Iris pigment epithelial cell (primary cell): Measurements from ENCODE around the gene SNAP29.
A peak's percentile ranks its signal among the peaks of the same experiment; 100 is the strongest.
"Not testable (repeated sequence)": the region's sequence is repeated elsewhere in the genome, so short reads cannot be mapped to it uniquely, and the experiment has no call there.

Experiments
- DNase-seq: peaks from one replicate; pipeline ENCODE4 v3.0.0-alpha.2; 2011; ENCODE audit warnings: low read depth

Gene SNAP29

GRCh38 chr22:20901093-20902033 lies 42.6 kb downstream of the SNAP29 start:
- not testable (repeated sequence) for DNase-seq

DNA sequence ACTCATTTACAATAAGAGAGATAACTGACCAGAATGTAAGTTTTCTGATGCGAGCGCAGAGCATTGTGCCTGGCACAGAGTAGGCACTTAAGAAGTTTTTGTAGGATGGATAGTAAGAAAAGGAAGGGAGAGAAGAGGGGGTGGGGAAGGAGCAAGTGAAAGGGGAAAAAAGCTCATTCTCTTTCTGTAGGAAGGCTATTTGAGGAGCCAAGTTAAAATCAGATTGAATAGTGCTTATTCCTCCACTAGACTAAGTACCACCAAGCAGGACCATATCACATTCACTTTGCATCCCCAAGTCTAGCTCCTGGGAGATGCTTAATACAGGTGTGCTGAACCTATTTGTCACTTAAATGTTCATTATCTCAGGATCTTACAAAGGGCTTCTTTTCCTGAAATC lies 44.3 kb downstream of the SNAP29 start:
- no peak for DNase-seq

GRCh38 chr22:20904008-20904979 lies 45.5 kb downstream of the SNAP29 start:
- peak; percentile 99 for DNase-seq

- DNase-seq = no peak
Observed at GRCh38 chr22:20904980-20905355, 46.2 kb downstream of the SNAP29 start.

DNA sequence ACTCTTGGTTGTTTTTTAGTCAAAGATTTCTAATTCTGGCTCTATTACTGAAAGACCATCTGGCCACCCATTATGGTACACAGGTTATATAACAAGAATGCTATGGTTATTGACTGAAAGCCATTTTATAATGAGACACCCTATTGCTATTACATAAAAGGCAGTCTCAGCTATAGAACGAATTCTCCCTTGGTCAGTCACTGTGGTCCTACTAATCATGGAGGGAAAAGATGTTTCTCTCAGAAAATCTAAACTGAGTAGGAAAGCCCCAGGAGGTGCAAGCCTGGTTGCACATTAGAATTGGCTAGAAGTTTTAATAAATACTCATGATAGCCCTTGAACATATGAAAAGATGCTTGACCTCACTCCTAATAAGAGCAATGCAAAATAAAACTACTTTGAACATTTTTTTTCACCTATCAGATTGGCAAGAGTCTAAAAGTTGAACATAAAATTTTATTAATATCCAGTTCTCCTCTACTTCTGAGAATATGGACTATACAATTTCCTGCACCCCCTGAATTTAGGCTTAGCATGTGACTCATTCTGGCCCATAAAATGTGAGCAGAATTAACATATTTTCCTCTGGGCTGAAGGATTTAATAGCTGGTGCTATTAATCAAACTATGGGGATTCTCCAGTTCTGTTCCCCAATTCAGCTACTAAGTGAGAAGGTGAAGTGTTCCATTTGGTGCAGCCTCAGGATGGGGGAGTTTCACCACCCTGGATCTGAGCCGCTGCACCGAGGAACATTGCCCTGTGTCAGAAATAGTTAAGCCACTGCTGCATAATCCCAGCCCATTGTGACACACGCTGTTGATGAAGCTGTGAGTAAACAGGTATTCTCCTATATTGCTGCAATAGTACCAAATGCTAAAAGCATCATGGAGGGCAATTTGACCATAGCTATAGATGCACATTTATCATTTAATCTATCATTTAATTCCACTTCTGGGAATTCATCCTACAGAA lies 46.9 kb downstream of the SNAP29 start:
- DNase-seq = peak; percentile 10

DNA sequence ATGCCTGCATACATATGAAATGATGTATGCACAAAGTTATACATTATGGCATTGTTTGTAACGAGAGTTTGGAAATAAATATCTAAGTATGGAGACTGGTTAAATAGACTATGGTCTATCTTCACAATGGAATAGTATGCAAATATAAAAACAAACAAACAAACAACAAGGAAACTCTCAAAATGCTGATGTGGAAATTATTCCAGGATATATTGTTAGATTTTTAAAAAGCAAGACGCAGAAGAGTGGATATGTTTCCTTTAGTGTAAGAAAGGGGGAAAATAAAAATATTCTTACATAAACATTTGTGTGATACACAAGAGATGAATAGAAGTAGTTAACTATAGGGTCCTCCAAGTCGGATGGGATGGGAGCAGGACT lies 47.6 kb downstream of the SNAP29 start:
- no peak for DNase-seq

DNA sequence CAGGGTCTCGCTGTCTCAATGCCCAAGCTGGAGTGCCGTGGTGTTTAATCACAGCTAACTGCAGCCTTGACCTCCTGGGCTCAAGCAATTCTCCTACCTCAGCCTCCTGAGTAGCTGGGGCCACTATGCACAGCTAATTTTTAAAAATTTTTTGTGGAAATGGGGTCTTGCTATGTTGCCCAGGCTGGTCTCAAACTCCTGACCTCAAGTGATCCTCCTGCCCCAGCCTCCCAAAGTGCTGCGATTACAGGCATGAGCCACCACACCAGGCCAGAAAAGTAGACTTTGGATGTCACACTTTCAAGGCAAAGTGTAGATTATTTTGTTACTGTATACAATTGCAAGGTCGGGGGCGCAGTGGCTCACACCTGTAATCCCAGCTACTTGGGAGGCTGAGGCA lies 49.9 kb downstream of the SNAP29 start:
- DNase-seq = not testable (repeated sequence)

DNA sequence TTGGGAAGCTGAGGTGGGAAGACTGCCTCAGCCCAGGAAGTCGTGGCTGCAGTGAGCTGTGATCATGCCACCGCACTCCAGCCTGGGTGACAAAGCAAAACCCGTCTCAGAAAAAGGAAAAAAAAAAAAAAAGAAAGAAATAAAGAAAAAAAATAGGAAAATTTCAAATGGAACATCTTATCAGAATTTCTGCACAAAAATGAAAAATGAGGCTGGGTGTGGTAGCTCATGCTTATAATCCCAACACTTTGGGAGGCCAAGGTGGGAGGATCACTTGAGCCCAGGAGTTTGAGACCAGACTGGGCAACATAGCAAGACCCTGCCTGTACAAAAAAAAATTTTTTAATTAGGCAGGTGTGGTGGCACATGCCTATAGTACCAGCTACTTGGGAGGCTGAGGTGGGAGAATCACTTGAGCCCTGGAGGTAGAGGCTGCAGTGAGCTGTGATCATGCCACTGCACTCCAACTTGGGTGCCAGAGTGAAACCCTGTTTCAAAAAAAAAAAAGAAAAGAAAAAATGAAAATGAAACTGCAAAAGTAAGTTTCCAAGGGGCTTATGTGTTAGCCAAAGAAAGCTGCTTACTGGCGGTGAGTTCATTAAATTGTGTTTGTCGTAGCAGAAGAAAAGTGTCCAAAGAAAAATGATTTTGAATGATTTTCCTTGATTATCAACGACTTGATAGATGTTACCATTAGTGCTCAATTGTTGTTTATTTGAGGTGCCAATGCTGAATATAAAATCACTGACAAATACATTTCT lies 50.9 kb downstream of the SNAP29 start:
- no peak for DNase-seq

- no peak for DNase-seq
Observed at GRCh38 chr22:20912494-20912893, 53.7 kb downstream of the SNAP29 start.

DNA sequence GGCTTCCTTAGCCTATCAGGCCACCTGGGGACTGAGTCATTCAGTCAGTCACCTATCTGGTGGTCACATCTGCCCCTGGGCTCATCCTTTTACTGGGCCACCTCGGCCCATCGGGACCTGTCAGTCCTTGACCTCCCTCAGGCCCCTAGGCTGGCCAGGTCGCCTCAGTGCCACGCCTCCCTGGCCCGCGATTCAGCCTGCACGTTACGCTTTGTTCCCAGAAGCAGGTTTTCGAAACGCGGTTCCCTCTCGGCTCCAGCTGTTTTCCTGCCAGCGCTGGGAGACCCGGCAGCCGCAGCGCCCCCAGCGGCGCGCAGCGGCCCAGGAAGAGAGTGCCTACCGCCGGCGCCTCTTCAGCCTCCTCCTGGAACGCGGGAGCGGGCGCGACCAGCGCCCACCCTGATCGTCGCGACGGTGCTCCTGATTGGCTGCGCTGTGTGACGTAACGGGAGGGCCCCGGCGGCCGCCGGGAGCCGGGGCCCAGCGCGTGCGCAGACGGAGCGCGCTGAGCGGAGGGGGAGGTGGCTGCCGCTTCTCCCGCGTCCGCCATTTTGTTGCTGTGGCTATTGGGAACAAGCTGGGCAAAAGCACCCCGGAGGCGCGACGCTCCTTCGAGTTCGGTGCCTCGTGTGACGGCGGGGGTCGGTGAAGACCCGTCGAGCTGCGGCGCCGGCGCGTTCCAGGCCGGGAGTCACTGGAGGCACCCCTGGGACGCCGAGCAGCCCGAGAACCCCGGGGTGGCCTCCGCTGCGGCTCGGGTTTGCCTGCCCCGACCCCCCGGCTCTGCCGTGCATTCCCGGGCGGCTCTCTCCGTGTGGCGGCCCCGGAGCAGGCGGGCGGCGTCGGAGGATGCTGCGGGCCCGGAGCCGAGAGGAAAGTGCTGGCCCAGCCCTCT lies 58.4 kb downstream of the SNAP29 start, which contains the start of gene CRKL:
TSS of gene CRKL (plus strand) at position 492 of the 895 bp plus-strand sequence. CDS start 528 bp downstream, outside the sequence.
- peak; percentile 96 for DNase-seq

DNA sequence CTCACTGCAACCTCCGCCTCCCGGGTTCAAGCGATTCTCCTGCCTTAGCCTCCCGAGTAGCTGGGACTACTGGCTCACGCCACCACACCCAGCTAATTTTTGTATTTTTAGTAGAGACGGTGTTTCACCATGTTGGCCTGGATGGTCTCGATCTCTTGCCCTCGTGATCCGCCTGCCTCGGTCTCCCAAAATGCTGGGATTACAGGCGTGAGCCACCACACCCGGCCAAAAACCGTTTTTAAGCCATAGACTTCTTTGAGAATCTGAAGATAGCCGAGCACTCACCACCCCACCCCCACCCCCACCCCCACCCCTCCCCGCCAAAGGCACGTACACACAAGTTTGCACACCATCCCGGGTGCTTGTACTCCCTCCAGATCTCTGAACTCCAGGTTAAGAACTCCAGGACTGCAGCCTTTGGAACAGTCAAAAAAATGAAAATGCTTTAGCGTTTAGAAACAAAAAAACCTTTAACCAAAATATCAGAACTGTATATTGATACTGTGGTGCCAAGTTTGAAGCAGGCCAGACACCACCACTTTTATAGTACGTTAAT lies 59.9 kb downstream of the SNAP29 start:
- DNase-seq = no peak

DNA sequence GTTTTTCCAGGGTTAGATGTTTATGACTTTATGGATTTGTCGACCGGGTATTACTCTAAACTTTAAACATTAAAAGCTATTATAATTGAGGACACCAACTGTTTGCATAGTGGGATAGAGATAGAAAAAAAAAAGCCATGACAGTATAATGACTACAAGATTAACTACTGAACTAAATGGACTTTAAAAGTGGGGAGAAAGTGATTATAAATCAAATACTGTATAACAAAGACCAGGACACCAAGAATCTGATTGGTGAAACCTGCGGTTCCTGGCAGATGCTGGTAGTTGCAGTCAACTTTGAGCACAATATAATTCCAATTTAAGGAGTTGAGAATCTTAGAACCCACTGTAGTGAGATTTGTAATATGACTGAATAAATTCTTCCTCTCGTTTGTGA lies 60.9 kb downstream of the SNAP29 start:
- peak; percentile 17 for DNase-seq

DNA sequence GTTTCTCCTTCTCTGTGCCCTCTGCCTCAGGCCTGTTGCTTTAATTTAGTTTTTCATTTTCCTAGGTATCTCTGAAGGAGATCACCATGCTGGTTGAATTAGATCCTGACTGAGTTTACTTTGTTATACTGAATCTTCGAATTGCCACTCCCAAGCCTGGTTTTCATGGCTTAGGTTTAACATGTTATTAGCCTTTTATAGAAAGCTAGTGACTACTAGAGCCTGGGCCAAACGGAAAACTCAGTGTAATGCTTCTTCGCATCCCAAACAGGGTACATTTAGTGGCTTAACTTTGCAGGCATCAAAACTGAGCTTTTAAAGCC lies 62.0 kb downstream of the SNAP29 start:
- DNase-seq = no peak

DNA sequence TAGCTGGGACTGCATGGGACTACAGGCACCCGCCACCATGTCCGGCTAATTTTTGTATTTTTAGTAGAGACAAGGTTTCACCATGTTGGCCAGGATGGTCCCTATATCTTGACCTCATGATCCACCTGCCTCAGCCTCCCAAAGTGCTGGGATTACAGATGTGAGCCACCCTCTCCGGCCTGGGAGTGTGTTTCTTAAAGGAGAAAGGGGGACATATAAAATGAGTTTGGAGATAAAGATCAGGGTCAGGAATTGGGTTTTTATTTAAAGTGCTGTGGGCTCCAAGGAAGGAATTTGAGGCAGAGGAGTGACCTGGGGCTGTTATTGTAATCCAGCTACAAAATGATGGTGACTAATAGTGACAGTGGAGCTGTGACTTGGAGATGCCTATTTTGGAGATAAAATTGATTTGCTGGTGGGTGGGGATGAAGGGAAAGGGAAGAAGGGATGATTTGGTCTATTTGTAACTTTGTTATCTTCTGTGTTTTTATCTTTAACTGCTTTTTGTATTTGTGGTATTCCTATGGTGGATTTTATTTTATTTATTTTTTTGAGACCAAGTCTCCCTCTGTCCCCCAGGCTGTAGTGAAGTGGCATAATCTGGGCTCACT lies 63.4 kb downstream of the SNAP29 start:
- no peak for DNase-seq

DNA sequence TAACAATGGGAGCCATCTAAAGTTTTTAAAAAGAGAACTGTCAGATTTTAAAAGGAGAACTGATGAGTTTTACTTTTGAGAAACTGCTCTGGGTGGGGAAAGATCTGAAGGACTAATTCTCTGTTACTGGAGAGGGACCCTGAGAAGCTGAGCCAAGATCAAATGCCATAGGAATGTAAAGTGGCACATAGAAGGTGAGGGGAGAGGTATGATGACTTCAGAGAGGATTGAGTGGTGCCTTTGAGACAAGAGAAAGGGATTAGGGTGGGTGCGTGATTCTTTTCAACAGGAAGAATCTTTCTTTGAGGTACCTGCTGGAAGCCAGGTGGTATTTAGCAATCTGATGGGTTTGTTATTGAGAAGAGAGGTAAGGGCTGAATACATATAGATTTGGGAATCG lies 67.4 kb downstream of the SNAP29 start:
- no peak for DNase-seq

GRCh38 chr22:20927940-20928572 lies 69.2 kb downstream of the SNAP29 start:
- DNase-seq = no peak

DNA sequence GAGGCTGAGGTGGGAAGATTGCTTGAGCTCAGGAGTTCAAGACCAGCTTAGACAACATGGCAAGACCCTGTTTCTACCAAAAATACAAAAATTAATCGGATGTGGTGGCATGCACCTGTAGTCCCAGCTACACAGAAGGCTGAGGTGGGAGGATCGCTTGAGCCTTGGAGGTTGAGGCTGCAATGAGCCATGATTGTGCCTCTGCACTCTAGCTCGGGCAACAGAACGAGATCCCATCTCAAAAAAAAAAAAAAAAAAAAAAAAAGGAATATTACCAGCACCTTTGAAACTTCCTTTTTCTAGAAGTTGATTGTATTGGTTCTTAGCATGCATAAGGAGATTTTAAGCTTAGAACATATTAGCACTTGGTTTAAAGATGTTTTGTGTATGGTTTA lies 69.8 kb downstream of the SNAP29 start:
- DNase-seq = no peak

- no peak for DNase-seq
Observed at GRCh38 chr22:20930004-20930403, 71.2 kb downstream of the SNAP29 start.

DNA sequence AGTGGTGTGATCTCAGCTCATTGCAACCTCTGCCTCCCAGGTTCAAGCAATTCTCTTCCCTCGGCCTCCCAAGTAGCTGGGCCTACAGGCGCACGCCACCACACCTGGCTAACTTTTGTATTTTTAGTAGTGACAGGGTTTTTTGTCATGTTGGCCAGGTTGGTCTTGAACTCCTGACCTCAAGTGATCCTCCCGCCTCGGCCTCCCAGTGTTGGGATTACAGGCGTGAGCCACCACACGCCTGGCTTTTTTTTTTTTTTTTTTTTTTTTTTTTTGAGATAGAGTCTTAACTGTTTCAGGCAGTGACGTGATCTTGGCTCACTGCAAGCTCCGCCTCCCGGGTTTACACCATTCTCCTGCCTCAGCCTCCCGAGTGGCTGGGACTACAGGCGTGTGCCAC lies 71.6 kb downstream of the SNAP29 start:
- not testable (repeated sequence) for DNase-seq
